IPS-18c (cell line): ENCODE data around the gene ATP13A1.

ENCODE experiments used
- H3K4me3 ChIP-seq: 2 replicates; pipeline ENCODE4 v1.7.0; 2013; ENCODE audit warnings: low read depth, mild to moderate bottlenecking, low read length, moderate library complexity; ENCODE audit not compliant: insufficient read depth
- H3K9me3 ChIP-seq: one replicate; pipeline ENCODE4 v1.6.1; 2013; ENCODE audit warnings: mild to moderate bottlenecking, low read length, moderate library complexity; ENCODE audit not compliant: control insufficient read depth, insufficient read depth

ATP13A1 gene

GRCh38 chr19:19652482-19653295 lies 10.8 kb downstream of the ATP13A1 start:
- Histone ChIP-seq H3K9me3 (no peaks in the 10 kb centered on the region), H3K4me3 (no peak overlapping the region)

GRCh38 chr19:19651076-19651475 lies 12.4 kb downstream of the ATP13A1 start:
- no peak overlapping the region for H3K4me3 ChIP-seq

GRCh38 chr19:19650331-19650730 lies 13.1 kb downstream of the ATP13A1 start:
- Histone ChIP-seq H3K9me3 (no peaks in the 10 kb centered on the region), H3K4me3 (no peak overlapping the region)

More at GRCh38 chr19:19651076-19651475, 12.4 kb downstream of the ATP13A1 start:
- no peaks in the 10 kb centered on the region for H3K9me3 ChIP-seq

GRCh38 chr19:19649580-19649995 lies 13.9 kb downstream of the ATP13A1 start:
- Histone ChIP-seq H3K9me3 (no peaks in the 10 kb centered on the region), H3K4me3 (no peak overlapping the region)

- no peak overlapping the region for H3K4me3 ChIP-seq
- H3K9me3 ChIP-seq = no peaks in the 10 kb centered on the region
Observed at GRCh38 chr19:19649155-19649554, 14.3 kb downstream of the ATP13A1 start.

- Histone ChIP-seq H3K4me3 (no peak overlapping the region), H3K9me3 (no peaks in the 10 kb centered on the region)
Observed at GRCh38 chr19:19647037-19647835, 16.2 kb downstream of the ATP13A1 start.

GRCh38 chr19:19645233-19645870 lies 18.1 kb downstream of the ATP13A1 start:
- H3K9me3 ChIP-seq = peaks cover 2% of the 10 kb centered on the region
- H3K4me3 ChIP-seq = no peak overlapping the region

GRCh38 chr19:19644054-19644388 lies 19.5 kb downstream of the ATP13A1 start:
- 0 out of 2 replicates have a peak overlapping the region, but pooled peaks have one; percentile 92 for H3K4me3 ChIP-seq
- peaks cover 2% of the 10 kb centered on the region for H3K9me3 ChIP-seq

- peak within 1 kb of the TSS; percentile 92 for H3K4me3 ChIP-seq
- peaks cover 2% of the 10 kb centered on the region for H3K9me3 ChIP-seq
Observed at GRCh38 chr19:19643158-19644053, 20.1 kb downstream of the ATP13A1 start, which contains the start of gene GMIP. GMIP (minus strand) TSS chr19:19643657; CDS start chr19:19643529, 128 bp downstream.

GRCh38 chr19:19642506-19643157 lies 20.8 kb downstream of the ATP13A1 start:
- H3K4me3 ChIP-seq = peak overlapping the region; percentile 92
- H3K9me3 ChIP-seq = peaks cover 2% of the 10 kb centered on the region

GRCh38 chr19:19637523-19638251 lies 25.8 kb downstream of the ATP13A1 start:
- Histone ChIP-seq H3K9me3 (peaks cover 2% of the 10 kb centered on the region), H3K4me3 (no peak overlapping the region)

- Histone ChIP-seq H3K4me3 (no peak overlapping the region; the same call in 1 of the 2 replicates), H3K9me3 (peaks cover 2% of the 10 kb centered on the region)
Observed at GRCh38 chr19:19637186-19637522, 26.3 kb downstream of the ATP13A1 start.

- H3K9me3 ChIP-seq = no peaks in the 10 kb centered on the region
- no peak overlapping the region for H3K4me3 ChIP-seq
Observed at GRCh38 chr19:19636573-19637185, 26.8 kb downstream of the ATP13A1 start.

- H3K4me3 ChIP-seq = no peak overlapping the region
- H3K9me3 ChIP-seq = no peaks in the 10 kb centered on the region
Observed at GRCh38 chr19:19635313-19635702, 28.2 kb downstream of the ATP13A1 start.

GRCh38 chr19:19634516-19635312 lies 28.8 kb downstream of the ATP13A1 start:
- H3K4me3 ChIP-seq = no peak overlapping the region
- no peaks in the 10 kb centered on the region for H3K9me3 ChIP-seq
